ENCODE results near the gene GPR35.
"Not testable (repeated sequence)": the region's sequence is repeated elsewhere in the genome, so short reads cannot be mapped to it uniquely, and the experiment has no call there.

GPR35 gene

GRCh38 chr2:240639566-240639965, 14.3 kb downstream of the GPR35 start:
- no peak for DNase-seq (ENCODE audit: low spot score)

DNA sequence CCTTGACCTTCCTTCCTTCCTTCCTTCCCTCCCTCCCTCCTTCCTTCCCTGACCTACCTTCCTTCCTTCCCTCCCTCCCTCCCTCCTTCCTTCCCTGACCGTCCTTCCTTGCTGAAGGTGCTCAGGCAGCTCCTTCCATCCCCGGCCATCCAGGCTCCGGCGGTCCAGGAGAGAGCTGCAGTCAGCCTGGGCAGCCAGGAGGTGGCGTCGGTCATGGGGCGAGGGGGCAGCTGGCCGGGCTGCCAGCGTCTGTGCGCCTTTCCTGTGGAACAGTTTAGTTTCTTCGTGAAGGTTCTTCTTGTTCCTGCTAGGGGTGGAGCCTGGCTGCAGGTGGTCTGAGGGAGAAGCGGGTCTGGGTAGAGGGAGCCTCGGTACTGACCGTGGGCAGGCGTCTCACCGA, 15.7 kb downstream of the GPR35 start:
- DNase-seq (ENCODE audit: low spot score) = peak; percentile 31

DNA sequence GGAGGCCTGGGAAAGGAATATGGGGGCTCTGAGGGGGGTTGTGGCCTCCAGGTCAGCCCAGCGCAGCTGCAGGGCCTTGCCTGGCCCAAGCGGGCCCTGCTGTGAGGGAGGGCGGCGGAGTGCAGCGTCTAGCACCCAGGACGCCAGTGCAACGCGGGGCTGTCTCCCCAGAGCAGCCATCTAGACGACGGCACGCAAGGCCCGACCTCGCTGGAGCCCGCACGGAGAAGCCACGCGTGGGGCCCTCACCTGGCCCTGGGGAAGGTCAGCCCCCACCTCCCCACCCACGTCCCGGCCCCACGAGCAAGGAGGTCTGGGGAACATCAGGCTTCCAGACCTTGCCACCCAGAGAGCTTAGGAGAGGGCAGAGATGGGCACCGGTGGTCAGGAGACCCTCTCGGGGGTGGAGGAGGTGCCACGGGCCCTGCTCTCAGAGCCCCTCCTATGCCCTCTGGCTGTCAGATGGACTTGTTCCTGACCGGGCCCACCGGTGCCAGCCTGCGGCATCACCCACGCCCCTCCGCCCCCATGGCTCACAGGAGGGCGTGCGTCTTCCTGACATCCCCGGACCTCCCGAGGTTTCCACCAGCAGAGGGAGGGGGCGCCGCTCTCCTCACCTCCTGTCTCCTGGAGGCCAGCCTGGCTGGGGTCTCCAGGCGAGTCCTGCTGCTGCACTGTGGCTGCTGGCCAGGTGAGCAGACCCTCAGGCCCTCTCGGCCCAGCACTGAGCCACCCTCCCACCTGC, 17.0 kb downstream of the GPR35 start:
- no peak for DNase-seq (ENCODE audit: low spot score)

DNA sequence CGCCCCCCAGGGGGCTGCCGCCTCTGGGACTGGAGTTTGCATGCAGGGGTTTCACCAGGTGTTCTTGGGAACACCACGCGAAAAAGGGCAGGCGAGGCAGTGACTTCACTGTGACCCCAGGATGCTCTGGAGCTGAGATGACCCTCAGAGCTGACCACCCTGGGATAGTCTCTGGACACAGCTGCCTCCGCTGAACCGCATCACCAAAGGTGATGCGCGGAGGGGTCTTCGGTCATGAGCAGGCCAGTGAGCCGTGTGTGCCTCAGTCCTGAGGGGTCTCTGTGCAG, 17.5 kb downstream of the GPR35 start:
- DNase-seq (ENCODE audit: low spot score) = no peak

- no peak for DNase-seq (ENCODE audit: low spot score)
Observed at GRCh38 chr2:240643093-240643810, 18.0 kb downstream of the GPR35 start.

DNA sequence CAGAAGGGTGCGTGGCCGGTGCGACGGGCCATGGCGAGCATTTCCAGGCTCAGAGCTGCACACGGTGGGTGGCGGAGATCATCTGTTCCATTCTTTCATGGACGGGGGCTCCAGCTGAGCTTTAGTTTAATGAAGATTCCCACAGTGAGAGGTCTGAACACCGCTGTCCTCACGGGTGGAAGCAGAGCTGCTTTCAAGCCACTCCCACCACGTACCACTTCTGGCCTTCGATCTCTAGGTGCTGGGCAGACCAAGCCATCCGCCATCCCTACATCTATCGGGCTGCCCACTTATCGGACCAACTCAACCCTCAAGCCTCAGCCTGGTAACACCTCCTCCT, 18.5 kb downstream of the GPR35 start:
- DNase-seq (ENCODE audit: low spot score) = no peak

GRCh38 chr2:240644171-240644651, 18.9 kb downstream of the GPR35 start:
- no peak for DNase-seq (ENCODE audit: low spot score)

DNA sequence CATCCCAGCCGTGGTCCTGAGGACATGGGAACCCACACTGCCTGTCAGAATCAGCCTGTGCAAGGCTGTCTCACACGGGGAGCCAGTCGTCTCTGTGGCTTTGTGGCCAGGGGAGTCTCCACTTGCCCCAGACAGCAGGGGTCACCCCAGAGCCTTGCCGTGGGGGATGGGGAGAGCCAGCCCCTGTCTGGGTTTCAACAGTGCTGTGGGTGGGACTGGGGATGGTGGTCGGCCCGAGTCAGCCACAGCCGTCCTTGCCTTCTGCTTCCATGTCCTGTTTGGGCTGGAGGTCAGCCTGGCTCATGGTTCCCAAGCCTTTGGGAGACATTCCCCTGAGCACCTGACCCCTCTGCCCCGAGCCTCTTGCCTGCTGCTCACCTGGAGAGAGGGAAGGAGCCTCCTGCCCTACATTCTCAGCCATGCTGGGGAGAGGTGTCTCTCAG, 19.6 kb downstream of the GPR35 start:
- DNase-seq (ENCODE audit: low spot score) = no peak

DNA sequence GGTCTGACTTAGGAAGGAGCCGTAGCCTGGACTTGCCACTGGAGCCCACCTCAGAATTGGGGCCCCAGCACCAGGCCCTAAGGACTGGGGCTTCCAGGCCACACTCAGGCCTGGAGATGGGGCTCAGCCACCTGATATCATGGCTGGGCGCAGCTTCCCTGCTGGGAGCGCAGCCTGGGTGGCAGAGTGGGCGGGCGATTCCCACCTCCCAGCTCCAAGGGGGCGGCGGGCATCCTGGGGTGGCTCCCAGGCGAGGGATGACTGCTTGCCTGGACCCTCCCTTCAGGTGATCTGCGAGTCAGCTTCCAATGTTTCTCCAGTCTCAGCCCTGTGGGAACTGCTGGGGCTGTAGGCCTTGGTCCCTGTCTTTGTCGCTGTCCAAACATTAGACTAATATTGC, 20.1 kb downstream of the GPR35 start:
- DNase-seq (ENCODE audit: low spot score) = no peak

GRCh38 chr2:240645801-240646175, 20.5 kb downstream of the GPR35 start:
- DNase-seq (ENCODE audit: low spot score) = no peak

DNA sequence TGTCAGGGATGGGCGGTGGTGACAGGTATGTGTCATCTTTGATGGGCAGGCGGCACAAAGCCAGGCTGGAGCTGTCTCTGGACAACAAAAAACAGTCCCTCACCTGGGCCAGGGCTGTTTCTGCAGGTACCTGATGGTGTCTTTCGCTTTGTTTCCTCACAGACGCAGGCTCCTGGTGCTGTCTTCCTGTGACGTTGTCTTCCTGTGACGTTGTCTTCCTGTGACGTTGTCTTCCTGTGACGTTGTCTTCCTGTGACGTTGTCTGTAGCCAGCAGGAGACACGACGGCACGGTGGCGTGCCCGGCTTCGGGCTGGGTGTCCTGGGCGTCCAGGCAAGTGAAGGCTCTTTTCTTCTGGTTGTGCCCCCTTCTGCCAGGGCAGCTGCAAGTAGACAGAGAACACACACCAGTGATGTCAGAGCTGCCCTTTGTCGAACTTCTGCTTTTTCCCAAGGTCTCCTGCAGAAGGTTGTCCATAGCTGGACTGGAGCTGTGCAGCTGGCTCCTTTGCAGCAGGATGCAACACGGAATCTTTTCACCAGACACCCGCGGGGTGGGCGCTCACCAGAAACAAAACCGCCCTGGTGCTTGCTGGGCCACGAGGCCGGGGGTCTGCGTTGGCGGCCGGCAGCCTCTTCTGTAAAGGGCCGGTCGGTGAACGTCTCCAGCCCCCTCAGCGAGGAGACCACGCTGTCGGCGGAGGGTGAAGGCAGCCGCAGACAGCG, 21.1 kb downstream of the GPR35 start:
- no peak for DNase-seq (ENCODE audit: low spot score)

- DNase-seq (ENCODE audit: low spot score) = no peak
Observed at GRCh38 chr2:240646900-240647502, 21.7 kb downstream of the GPR35 start.

DNA sequence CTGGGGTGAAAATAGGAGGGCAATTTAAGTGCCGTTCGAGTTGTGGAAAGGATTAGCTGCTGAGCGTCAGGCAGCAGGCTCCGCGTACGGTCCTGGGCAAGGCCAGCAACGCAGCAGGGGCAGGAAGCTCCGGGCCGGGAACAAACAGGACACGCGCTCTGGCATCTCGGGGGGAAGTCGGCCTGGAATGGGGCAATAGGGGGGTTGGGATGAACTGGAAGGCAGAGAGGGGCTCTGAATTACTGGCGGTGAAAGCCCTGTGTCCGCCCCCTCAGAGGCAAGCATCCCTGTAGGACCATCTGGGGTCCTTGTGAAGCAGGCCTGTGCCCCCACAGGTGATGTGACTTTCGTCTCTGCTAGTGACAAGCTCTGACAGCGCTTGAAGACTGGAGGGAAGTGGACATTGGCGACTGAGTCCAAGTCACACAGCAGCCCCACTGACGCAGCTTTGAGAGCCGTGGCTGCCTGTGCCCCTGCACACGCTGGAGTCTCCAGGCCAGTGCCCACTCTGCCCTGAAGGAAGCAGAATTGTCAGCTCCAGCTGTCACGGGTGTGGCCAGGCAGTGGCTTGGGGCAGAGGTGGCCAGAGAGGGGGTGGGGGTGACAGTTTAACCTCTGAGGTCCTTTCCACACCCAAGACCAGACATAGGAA, 22.3 kb downstream of the GPR35 start:
- DNase-seq (ENCODE audit: low spot score) = no peak

- no peak for DNase-seq (ENCODE audit: low spot score)
Observed at GRCh38 chr2:240648155-240648649, 22.9 kb downstream of the GPR35 start.

DNA sequence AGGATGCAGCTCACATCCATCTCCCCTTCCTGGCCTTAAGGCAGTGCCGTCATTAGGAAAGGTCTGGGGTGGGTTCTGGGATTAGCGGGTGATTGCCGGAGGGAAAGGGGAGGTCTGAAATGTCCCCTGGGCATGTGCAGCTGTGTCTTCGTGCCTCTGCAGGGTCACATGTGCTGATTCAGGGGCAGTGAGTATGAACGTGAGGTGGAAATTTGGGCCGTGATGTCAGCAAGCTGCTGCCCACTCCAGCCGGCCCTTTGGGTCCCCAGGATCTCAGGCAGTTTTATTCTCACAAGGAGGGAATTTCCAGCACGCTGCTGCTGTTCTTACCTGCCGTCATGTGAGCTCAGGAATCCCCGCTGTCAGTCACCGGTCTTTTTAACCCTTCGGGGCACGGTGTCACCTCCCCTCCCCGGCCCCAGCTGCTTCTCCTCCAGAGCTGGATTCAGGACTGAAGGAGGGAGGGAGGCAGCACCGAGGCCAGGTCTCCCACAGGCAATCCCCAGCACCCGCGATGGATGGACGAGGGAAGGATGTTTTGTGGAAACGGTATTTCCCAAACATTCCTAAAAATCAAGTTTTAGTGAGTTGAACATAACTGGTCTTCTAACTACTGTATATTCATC, 23.5 kb downstream of the GPR35 start:
- no peak for DNase-seq (ENCODE audit: low spot score)

- no peak for DNase-seq (ENCODE audit: low spot score)
Observed at GRCh38 chr2:240649331-240649730, 24.1 kb downstream of the GPR35 start.

DNA sequence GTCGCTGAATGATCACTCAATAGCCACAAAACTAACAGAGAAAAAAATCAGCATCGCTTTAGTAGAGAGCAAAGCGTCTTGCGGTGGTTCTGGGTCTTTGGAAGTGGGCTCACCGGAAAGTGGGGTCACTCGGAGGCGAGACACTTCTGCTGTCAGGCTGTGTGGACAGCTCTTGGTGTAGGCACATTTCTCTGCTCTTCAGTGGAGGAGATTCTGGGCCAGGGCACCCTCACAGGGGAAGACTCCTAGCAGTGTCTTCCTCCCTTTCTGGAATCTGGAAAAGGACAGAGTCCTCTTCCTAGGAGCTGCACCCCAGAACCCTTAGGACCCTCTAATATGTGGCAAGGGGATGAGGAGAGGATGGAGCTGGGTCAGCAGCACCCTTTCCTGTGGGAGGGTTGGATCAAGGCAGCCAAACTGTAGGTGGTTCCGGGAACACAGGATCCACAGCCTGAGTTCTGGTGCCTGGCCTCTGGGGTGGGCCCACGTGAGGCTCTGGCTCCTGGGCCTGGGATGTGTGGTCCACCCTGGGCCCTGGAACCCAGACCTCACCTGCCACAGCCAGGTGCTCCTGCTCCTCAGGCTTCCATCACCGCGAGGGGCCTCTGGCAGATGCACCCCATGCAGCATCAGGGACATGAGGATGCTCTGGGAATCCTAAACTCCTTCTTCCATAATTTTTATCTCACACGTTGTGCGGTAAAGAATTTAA, 25.1 kb downstream of the GPR35 start:
- DNase-seq (ENCODE audit: low spot score) = no peak

GRCh38 chr2:240651185-240651584, 25.9 kb downstream of the GPR35 start:
- DNase-seq (ENCODE audit: low spot score) = no peak

GRCh38 chr2:240655931-240656886, 30.9 kb downstream of the GPR35 start:
- DNase-seq (ENCODE audit: low spot score) = no peak

- DNase-seq (ENCODE audit: low spot score) = not testable (repeated sequence)
Observed at GRCh38 chr2:240659883-240660282, 34.6 kb downstream of the GPR35 start.
